Measurements from ENCODE around the gene C19orf85.

Gene C19orf85

GRCh38 chr19:55477905-55478304 lies 13.4 kb upstream of the C19orf85 start:
- DNase-seq (ENCODE audit: low read depth in 2 of 2): no peak

DNA sequence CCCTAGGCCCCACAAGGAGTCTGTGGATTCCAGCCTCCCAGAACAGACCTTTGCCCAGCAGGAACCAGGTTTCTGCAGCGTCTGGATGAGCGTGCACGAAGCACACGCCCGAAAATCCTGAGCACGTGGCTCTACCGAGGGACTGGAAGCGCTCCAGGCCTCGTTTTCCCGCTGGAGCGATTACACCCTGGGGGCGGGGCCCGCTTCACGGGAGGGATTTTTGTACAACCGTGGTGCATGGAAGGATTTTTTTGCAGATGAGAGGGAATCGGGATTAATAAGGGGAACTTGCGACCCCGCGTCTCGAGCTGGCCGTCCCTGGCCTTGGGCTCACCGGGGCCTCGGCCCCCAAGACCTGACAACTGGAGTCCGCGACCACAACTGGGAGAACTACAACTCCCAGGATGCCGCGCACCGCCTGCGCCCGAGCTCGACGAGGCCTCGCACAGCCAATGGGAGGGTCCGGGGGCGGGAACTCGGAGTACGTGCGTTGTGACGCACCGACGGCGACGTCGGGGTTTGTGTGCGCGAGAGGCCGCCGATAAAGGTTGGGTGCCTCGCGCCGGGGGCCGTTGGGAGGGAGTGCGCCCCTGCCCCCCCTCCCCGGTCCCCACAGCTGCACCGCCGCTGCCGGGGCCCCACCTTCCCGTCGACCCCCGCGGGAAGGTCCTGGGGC lies 11.7 kb upstream of the C19orf85 start, which contains the start of gene ZNF628:
TSS of gene ZNF628 (plus strand) at position 518 of the 676 bp plus-strand sequence. CDS start 3,294 bp downstream, outside the sequence.
- peak; percentile 95 to 98 for DNase-seq (ENCODE audit: low read depth in 2 of 2)

DNA sequence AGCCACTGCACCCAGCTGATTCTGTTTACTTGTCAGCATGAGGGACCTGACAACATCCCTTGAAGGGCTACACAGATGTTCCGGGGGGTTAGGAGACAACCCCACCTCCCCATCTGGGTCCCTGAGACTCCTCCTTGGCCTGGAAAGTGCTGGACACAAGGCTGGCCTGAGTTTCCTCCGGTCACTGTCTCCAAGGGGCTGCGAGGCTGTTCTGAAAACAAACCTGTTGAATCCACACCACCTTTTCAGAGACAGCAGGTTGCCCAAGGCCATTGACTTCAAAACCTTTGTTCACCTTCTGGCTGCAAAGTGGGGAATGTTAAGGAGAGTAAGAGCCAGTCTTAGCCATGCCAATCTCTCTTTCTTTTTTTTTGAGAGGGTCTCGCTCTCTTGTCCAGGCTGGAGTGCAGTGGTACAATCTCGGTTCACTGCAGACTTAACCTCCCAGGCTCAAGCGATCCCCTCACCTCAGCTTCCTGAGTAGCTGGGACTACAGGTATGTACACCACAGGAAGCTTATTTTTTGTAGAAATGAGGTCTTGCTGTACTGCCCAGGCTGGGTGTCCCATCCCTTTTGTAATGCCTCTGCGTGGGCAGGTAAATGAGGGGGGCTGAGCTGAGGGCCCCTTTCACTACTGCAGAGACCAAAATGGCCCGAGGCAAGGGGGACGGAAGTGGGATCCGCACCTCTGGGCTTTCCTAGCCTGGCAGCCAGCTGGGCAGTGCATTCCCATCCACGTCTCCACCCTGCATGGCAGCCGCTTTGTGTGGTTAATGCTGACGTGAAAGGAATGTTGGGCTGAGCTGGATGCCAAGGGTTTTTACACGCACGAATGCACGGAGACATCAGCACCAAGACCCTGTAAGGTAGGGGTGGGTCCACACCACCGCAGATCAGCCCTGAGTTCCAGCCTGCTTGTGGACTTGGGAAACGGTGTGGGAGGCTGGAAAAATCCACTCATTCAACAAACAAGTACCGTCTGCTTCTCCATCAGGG lies 10.0 kb upstream of the C19orf85 start:
- DNase-seq (ENCODE audit: low read depth in 2 of 2): no peak

GRCh38 chr19:55473225-55474012 lies 8.9 kb upstream of the C19orf85 start:
- DNase-seq (ENCODE audit: low read depth in 2 of 2): no peak

GRCh38 chr19:55472463-55472862 lies 7.9 kb upstream of the C19orf85 start:
- DNase-seq (ENCODE audit: low read depth in 2 of 2): no peak

DNA sequence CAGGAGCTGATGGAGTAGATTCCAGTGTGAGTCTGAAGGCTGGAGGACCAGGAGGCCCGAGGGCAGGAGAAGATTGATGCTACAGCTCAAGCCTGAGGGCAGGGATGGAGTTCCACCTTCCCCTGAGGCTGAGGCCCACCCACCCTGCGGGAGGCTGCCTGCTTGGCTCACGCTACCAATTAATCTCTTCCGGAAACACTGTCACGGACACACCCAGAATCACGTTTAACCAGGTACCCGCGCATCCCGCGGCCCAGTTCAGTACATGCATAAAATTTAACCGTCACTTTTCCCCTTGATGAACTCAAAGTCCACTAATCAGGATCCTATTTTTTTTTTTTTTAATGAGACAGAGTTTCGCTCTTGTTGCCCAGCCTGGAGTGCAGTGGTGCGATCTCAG lies 6.7 kb upstream of the C19orf85 start:
- no peak for DNase-seq (ENCODE audit: low read depth in 2 of 2)

- no peak for DNase-seq (ENCODE audit: low read depth in 2 of 2)
These were observed 3.5 kb upstream of the C19orf85 start for GRCh38 chr19:55468054-55468393.

DNA sequence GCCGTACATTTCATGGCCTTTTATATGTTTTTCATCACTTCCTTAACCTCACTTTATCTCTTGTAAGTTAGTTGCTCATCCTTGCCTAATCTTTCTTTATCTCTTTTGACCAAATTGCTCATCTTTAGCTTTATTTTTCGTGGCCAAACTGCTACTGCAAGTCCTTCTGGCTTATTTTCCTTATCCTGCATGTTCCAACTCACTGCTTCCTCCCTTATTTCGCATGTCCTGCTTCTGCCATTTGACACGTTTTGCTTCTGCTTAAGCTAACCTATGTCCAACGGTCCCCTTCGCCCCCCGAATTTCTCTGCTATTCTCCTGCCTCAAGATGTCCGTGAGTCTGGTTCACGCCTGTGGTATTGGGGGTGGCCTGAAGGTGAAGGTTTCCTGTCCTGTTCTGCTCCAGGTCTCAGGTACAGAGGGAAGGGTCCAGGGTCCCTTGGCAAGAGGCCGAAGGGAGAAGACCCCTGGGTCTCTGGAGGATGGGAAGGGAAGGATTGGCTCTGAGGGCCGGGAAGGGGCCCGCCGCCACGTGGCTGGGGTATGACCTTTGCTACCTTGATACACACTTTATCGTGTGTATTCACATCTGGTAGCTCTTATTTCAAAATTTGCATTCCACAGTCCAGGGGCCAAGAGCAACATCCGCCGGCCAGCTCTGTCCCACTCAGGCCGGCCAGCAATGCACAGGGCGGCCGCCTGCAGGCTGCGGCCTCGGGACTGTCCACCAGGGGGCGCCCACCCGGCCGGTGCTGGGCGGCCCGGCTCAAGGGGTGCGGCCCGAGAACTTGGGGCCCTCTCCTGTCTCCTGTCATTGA lies 2.9 kb upstream of the C19orf85 start:
- peak; percentile 54 to 68 for DNase-seq (ENCODE audit: low read depth in 2 of 2)

- DNase-seq (ENCODE audit: low read depth in 2 of 2): no peak
These were observed 1.7 kb upstream of the C19orf85 start for GRCh38 chr19:55466241-55466614.

DNA sequence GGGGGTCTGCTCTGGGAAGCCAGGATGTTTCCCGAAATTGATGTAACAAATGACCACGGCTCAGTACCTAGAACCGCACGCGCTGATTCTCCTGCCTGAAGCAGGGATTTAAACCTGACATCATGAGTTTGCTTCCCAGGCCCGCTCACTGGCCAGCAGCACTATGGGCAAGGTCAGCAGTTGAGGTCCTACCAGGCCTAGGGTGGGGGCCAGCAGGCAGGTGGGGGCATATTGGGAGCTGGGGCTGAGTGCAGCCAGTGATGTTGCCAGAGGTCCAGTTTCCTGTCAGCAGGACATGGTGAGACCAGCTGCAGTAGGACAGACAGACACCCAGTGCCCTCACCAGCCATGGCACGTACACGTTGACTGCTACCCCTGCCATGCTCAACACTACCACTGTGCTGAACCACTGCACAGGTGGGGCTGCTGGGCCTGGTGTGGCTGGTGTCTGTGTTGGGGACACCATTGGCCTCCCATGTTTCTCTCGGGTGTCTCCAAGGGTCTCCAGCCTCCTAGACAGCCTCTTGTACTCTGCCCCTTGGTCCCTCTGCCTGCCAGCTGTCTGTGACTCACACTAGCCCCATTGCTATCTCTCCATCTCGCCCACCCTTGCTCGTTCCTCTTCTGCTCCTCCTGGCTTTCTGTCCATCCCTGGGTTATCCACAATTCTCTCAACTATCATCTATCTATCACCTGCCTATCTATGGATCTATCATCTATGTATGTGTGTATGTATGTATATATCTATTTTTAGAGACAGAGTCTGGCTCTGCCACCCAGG lies 1.1 kb upstream of the C19orf85 start:
- DNase-seq (ENCODE audit: low read depth in 2 of 2): no peak

DNA sequence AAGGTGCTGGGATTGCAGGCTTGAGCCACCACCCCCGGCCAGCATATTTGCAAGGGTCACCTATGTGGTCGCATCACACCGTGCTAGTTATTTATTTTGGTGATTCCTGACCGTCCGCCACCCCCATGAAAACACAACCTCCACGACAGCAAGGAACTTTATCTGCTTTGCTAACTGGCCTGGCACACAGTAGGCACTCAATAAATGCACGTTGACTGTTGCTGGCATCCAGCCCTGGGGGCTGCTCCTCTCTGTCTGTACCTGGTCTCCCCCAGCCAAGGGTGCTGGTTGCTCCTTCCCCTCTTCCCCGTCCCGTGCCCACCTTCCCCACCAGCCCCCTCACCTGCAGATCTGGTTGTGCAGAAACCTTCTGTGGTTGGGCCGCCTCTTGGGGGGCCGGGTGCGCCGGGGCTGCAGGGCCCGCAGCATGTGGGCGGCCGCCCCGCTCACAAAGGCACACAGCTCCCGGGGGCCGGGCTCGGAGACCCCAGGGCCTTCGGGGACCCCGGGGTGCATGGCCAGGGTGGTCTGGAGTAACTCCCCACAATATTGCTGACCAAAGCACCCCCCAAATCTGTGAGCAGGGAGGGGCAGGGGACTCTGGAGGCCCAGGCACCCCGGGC lies 401 bp downstream of the C19orf85 start:
- DNase-seq (ENCODE audit: low read depth in 2 of 2): no peak

- no peak for DNase-seq (ENCODE audit: low read depth in 2 of 2)
These were observed 944 bp downstream of the C19orf85 start for GRCh38 chr19:55463583-55464031.

DNA sequence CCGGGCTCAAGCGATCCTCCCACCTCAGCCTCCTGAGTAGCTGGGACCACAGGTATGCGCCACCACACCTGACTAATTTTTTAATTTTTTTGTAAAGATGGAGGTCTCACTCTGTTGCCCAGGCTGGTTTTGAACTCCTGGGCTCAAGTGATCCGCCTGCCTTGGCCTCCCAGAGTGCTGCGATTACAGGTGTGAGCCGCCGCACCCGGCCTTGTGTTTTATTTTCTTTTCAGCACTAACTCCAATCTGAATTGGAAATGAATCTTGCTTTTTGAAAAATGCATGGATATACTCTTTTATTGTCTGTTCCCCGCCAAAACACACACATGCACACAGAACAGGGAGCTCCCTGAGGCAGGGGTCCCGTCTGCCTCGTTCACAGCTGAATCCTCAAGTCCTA lies 1.8 kb downstream of the C19orf85 start:
- DNase-seq (ENCODE audit: low read depth in 2 of 2): no peak

GRCh38 chr19:55461974-55462626 lies 2.5 kb downstream of the C19orf85 start:
- no peak for DNase-seq (ENCODE audit: low read depth in 2 of 2)

GRCh38 chr19:55461259-55461973 lies 3.1 kb downstream of the C19orf85 start, which contains the start of gene ISOC2:
ISOC2 (minus strand) TSS chr19:55461642; CDS start chr19:55456486, 5,156 bp downstream.
- DNase-seq (ENCODE audit: low read depth in 2 of 2): peak; percentile 100

DNA sequence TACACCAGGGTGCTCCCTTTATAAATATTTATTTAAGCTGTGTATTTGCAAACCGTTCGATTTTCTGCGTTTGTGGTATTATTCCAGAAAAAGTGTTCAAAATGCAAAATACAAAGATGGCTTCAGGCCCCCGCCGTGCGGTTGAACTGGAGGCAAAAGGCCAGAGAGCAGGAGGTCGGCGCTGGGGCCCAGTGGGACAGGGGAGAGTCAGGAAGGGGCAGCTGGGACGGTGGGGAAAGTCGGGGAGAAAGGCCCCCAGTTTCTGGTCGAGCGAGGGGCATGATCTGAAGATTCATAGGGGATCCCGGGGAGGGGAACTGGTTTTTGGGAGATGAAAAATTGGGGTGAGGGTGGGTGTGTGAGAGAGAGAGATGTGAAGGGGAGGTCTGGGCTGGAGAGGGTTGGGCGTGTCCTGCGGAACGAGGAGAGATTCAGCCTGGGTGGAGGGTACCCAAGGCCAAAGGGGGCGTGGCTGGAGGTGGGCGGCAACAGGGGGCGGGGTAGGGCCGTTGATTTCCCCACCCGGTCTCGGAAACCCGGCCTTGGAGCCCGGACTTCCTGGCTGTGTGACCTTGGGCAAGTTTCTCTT lies 3.8 kb downstream of the C19orf85 start:
- no peak for DNase-seq (ENCODE audit: low read depth in 2 of 2)

DNA sequence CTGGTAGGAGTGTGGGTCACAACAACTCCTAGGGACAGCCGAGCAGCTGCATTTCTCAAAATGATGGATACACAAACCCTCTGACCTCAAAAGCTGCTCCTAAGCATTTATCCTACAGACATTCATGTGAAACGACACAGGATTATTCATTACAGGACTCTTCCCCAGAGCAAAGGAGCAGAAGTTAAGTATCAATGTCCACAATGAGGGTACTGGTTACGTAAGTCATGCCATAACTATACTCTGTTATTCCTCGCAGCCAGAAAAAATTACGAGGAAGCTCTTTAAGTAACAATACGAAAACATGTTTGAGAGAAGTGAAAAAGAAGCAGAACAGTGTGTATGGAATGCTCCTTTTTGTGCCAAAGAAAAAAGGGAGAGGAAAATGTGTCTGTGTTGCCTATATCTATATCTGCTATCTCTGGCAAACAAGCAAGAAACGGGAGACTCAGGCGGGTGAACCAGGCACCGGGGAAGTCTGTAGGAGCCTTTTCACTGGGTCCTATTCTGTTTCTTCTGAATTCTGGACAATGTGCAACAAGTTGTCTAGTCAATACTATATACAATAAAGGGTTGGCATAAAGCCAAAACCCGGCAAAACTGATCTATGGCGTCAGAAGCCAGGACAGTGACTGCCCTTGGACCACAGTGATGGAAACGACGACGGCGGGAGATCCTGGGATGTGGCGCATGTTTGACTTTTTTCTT lies 4.4 kb downstream of the C19orf85 start:
- DNase-seq (ENCODE audit: low read depth in 2 of 2): no peak

- no peak for DNase-seq (ENCODE audit: low read depth in 2 of 2)
These were observed 5.0 kb downstream of the C19orf85 start for GRCh38 chr19:55459551-55459949.
